Measurements from ENCODE around the gene CHRM5.

The CHRM5 gene

GRCh38 chr15:33934921-33935320, 33.4 kb upstream of the CHRM5 start:
- H3K4me3 Mint-ChIP-seq = no peak overlapping the region
- no peak for DNase-seq
- TF ChIP-seq CTCF (IDR thresholded peaks at IDR 0.05) = no peak
- no peaks in the 10 kb centered on the region for H3K27me3 Mint-ChIP-seq (ENCODE audit: low read depth, poor library complexity)
- no peaks in the 10 kb centered on the region for H3K36me3 Mint-ChIP-seq (ENCODE audit: low read depth)
- H3K27ac Mint-ChIP-seq = no peak overlapping the region
- no peaks in the 10 kb centered on the region for H3K4me1 Mint-ChIP-seq
- peaks cover 7% of the 10 kb centered on the region for H3K9me3 Mint-ChIP-seq

- Mint-ChIP-seq H3K9me3 (peaks cover 19% of the 10 kb centered on the region), H3K36me3 (ENCODE audit: low read depth) (peaks cover 10% of the 10 kb centered on the region), H3K27me3 (ENCODE audit: low read depth, poor library complexity) (no peaks in the 10 kb centered on the region), H3K4me3 (no peak overlapping the region), H3K4me1 (peaks cover 7% of the 10 kb centered on the region), H3K27ac (no peak overlapping the region)
- DNase-seq = no peak
- TF ChIP-seq CTCF (IDR thresholded peaks at IDR 0.05) = no peak
Observed at GRCh38 chr15:33941279-33942063, 26.8 kb upstream of the CHRM5 start.

- no peak for DNase-seq
- peaks cover 20% of the 10 kb centered on the region for H3K9me3 Mint-ChIP-seq
- H3K27ac Mint-ChIP-seq = peak overlapping the region; percentile 11
- H3K4me1 Mint-ChIP-seq = peaks cover 9% of the 10 kb centered on the region
- no peak overlapping the region for H3K4me3 Mint-ChIP-seq
- TF ChIP-seq CTCF (IDR thresholded peaks at IDR 0.05) = no peak
- peaks cover 18% of the 10 kb centered on the region for H3K36me3 Mint-ChIP-seq (ENCODE audit: low read depth)
- no peaks in the 10 kb centered on the region for H3K27me3 Mint-ChIP-seq (ENCODE audit: low read depth, poor library complexity)
Observed at GRCh38 chr15:33946152-33946551, 22.1 kb upstream of the CHRM5 start.

GRCh38 chr15:33955945-33956344, 12.4 kb upstream of the CHRM5 start:
- no peak for TF ChIP-seq CTCF (IDR thresholded peaks at IDR 0.05)
- H3K9me3 Mint-ChIP-seq = peaks cover 14% of the 10 kb centered on the region
- H3K4me3 Mint-ChIP-seq = no peak overlapping the region
- no peaks in the 10 kb centered on the region for H3K27me3 Mint-ChIP-seq (ENCODE audit: low read depth, poor library complexity)
- no peaks in the 10 kb centered on the region for H3K36me3 Mint-ChIP-seq (ENCODE audit: low read depth)
- DNase-seq = no peak
- H3K27ac Mint-ChIP-seq = no peak overlapping the region
- H3K4me1 Mint-ChIP-seq = peaks cover 5% of the 10 kb centered on the region

GRCh38 chr15:33956397-33956796, 11.9 kb upstream of the CHRM5 start:
- DNase-seq = no peak
- H3K4me1 Mint-ChIP-seq = peaks cover 5% of the 10 kb centered on the region

More at GRCh38 chr15:33956397-33956796, 11.9 kb upstream of the CHRM5 start:
- Mint-ChIP-seq H3K36me3 (ENCODE audit: low read depth) (no peaks in the 10 kb centered on the region), H3K27ac (no peak overlapping the region), H3K4me3 (no peak overlapping the region), H3K27me3 (ENCODE audit: low read depth, poor library complexity) (no peaks in the 10 kb centered on the region), H3K9me3 (peaks cover 14% of the 10 kb centered on the region)
- no peak for TF ChIP-seq CTCF (IDR thresholded peaks at IDR 0.05)
